GM23338 (cell line): Measurements from ENCODE around the gene ARFIP1. TPM values are rescaled to one million over a fixed set of nuclear protein-coding genes. Genes with fewer than 3 reads are reported as not detected.

Source experiments
- ATAC-seq: fragments of 200-7000 bp; cut with Tn5 transposase; 3 replicates; pipeline ENCODE4 v1.9.1; 2020
- DNase-seq: peaks from one replicate; pipeline ENCODE4 v3.0.0-alpha.2; 2015; ENCODE audit warnings: low spot score
- H2AFZ ChIP-seq: fragments of 200-600 bp; sonication (generic); 2 replicates; pipeline ENCODE4 v1.8.0; 2016; ENCODE audit warnings: antibody characterized with exemption, mild to moderate bottlenecking, moderate library complexity
- H3F3A ChIP-seq: fragments of 200-600 bp; sonication (generic); replicated peaks from 2 replicates; pipeline ENCODE4 v1.8.0; 2017; ENCODE audit warnings: antibody characterized with exemption, mixed run types, low read depth
- H3K27ac ChIP-seq: fragments of 200-600 bp; sonication (generic); 2 replicates; pipeline ENCODE4 v1.6.1; 2016; ENCODE audit warnings: low read depth
- H3K27me3 ChIP-seq: fragments of 200-600 bp; sonication (generic); 2 replicates; pipeline ENCODE4 v1.8.0; 2016; ENCODE audit warnings: mild to moderate bottlenecking, mixed run types, moderate library complexity; ENCODE audit not compliant: insufficient read depth
- H3K36me3 ChIP-seq: fragments of 200-600 bp; sonication (generic); 2 replicates; pipeline ENCODE4 v1.8.0; 2016; ENCODE audit warnings: mild to moderate bottlenecking; ENCODE audit not compliant: insufficient read depth
- H3K4me1 ChIP-seq: fragments of 200-600 bp; sonication (generic); 2 replicates; pipeline ENCODE4 v1.8.0; 2016; ENCODE audit warnings: mild to moderate bottlenecking, moderate library complexity; ENCODE audit not compliant: insufficient read depth
- H3K4me2 ChIP-seq: fragments of 200-600 bp; sonication (generic); 2 replicates; pipeline ENCODE4 v1.7.1; 2017; ENCODE audit warnings: mixed run types
- H3K4me3 ChIP-seq: fragments of 200-600 bp; sonication (generic); 2 replicates; pipeline ENCODE4 v1.6.1; 2016; ENCODE audit warnings: mixed run types
- H3K79me2 ChIP-seq: fragments of 200-600 bp; sonication (generic); replicated peaks from 2 replicates; pipeline ENCODE4 v1.8.0; 2017; ENCODE audit warnings: mild to moderate bottlenecking; ENCODE audit not compliant: insufficient read depth
- H3K9me2 ChIP-seq: fragments of 200-600 bp; sonication (generic); 2 replicates; pipeline ENCODE4 v1.8.0; 2017; ENCODE audit not compliant: insufficient read depth
- H4K20me1 ChIP-seq: fragments of 200-600 bp; sonication (generic); replicated peaks from 2 replicates; pipeline ENCODE4 v1.8.0; 2017; ENCODE audit warnings: mild to moderate bottlenecking; ENCODE audit not compliant: insufficient read depth
- H3K27ac Mint-ChIP-seq: 2 replicates; pipeline ENCODE4 v1.8.0; 2020; ENCODE audit warnings: inconsistent platforms, mild to moderate bottlenecking, moderate library complexity, mixed read lengths
- H3K27me3 Mint-ChIP-seq: 3 replicates; pipeline ENCODE4 v1.8.0; 2022; ENCODE audit warnings: low read depth, mild to moderate bottlenecking, moderate library complexity, mixed read lengths, inconsistent platforms; ENCODE audit not compliant: insufficient read depth, poor library complexity
- H3K36me3 Mint-ChIP-seq: 3 replicates; pipeline ENCODE4 v1.8.0; 2021; ENCODE audit warnings: low read depth, mild to moderate bottlenecking, inconsistent platforms, moderate library complexity, mixed read lengths
- H3K4me1 Mint-ChIP-seq: 3 replicates; pipeline ENCODE4 v1.8.0; 2020; ENCODE audit warnings: mild to moderate bottlenecking, inconsistent platforms, mixed read lengths
- H3K4me3 Mint-ChIP-seq: 3 replicates; pipeline ENCODE4 v1.8.0; 2021; ENCODE audit warnings: moderate library complexity, mild to moderate bottlenecking, inconsistent platforms, mixed read lengths
- H3K9me3 Mint-ChIP-seq: 3 replicates; pipeline ENCODE4 v1.8.0; 2020; ENCODE audit warnings: moderate library complexity, mild to moderate bottlenecking, inconsistent platforms, mixed read lengths
- CREB1 ChIP-seq: fragments of 250-450 bp; sonication (Bioruptor Pico); IDR thresholded peaks from 2 replicates; pipeline ENCODE4 v1.5.0; 2020; ENCODE audit warnings: low read depth, mild to moderate bottlenecking, moderate library complexity
- CTCF ChIP-seq, 2 experiments: fragments of 200-600 bp in 1 of 2; sonication (generic) in 1 of 2; conservative IDR thresholded peaks; 2 replicates each; pipeline versions ENCODE4 v1.5.1 to v1.6.1; 2016 to 2017; ENCODE audit warnings: antibody characterized with exemption in 2 of 2, low read depth in 2 of 2, mild to moderate bottlenecking in 2 of 2, moderate library complexity in 1 of 2
- EZH2 ChIP-seq: fragments of 200-600 bp; sonication (generic); IDR thresholded peaks from one replicate; pipeline ENCODE4 v1.8.0; 2017; ENCODE audit warnings: antibody characterized with exemption, mild to moderate bottlenecking, low read depth; ENCODE audit not compliant: unreplicated experiment
- EZH2phosphoT487 ChIP-seq: fragments of 200-600 bp; sonication (generic); IDR thresholded peaks from one replicate; pipeline ENCODE4 v1.8.1; 2018; ENCODE audit warnings: antibody characterized with exemption; ENCODE audit not compliant: unreplicated experiment
- JUNB ChIP-seq: IDR thresholded peaks from one replicate; pipeline ENCODE4 v1.6.1; 2016; ENCODE audit warnings: antibody characterized with exemption; ENCODE audit not compliant: unreplicated experiment
- NANOG ChIP-seq: IDR thresholded peaks from 2 replicates; pipeline ENCODE4 v1.6.1; 2016; ENCODE audit warnings: antibody characterized with exemption, borderline replicate concordance
- POLR2AphosphoS5 ChIP-seq: IDR thresholded peaks from 2 replicates; pipeline ENCODE4 v1.6.1; 2016; ENCODE audit warnings: antibody characterized with exemption, low read depth
- ZNF114 ChIP-seq: fragments of 250-450 bp; sonication (Bioruptor Pico); IDR thresholded peaks from 2 replicates; pipeline ENCODE4 v1.5.0; 2020; ENCODE audit warnings: mild to moderate bottlenecking, moderate library complexity
- polyA plus RNA-seq: library from polyadenylated mRNA; unstranded; fragments of >200 nt; fragmentation: Nextera tagmentation; extraction: Ambion mirVana; gene quantifications from 2 replicates; pipeline ENCODE4 v1.2.1, GENCODE V29; 2016
- total RNA-seq: library from RNA; depleted of rRNA; stranded (reverse); fragments of >200 nt; shearing (Covaris generic); gene quantifications from 2 replicates; pipeline ENCODE4 v1.2.3, GENCODE V29; 2014
- TF ChIP-seq, protein P1 (sequence below): fragments of 250-450 bp; sonication (Bioruptor Pico); IDR thresholded peaks from 2 replicates; pipeline ENCODE4 v1.5.0; 2020; ENCODE audit warnings: mild to moderate bottlenecking, moderate library complexity

The ARFIP1 gene
- total and polyA plus RNA-seq, 2 experiments from 2014 or later: 46.0 to 49.6 TPM

DNA sequence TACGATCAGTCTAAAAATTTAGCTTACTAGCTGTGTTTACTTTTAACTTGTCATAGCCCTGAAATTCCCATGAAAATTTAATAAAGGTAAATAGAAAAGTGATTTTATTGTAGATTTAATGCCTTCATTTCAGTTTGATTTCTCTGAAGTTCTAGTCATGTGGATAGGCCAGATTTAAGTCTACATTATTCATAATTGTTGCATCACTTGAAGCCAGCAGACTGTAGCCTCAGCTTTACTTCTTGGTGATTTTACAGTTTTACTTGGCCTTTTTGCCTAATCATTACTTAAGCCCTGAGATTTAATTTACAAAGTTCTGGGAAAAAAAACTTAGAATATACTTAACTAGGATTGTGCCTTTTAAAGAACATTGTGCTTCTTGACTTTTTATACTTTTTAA is 82.9 kb downstream of the ARFIP1 start (continued):
- TF ChIP-seq CTCF (conservative IDR thresholded peaks at IDR 0.05; ENCODE audit: low read depth in 2 of 2) (no peak), POLR2AphosphoS5 (no peak), EZH2phosphoT487 (no peak), EZH2 (no peak), CREB1 (no peak), NANOG (no peak)
- TF ChIP-seq, protein P1, sequence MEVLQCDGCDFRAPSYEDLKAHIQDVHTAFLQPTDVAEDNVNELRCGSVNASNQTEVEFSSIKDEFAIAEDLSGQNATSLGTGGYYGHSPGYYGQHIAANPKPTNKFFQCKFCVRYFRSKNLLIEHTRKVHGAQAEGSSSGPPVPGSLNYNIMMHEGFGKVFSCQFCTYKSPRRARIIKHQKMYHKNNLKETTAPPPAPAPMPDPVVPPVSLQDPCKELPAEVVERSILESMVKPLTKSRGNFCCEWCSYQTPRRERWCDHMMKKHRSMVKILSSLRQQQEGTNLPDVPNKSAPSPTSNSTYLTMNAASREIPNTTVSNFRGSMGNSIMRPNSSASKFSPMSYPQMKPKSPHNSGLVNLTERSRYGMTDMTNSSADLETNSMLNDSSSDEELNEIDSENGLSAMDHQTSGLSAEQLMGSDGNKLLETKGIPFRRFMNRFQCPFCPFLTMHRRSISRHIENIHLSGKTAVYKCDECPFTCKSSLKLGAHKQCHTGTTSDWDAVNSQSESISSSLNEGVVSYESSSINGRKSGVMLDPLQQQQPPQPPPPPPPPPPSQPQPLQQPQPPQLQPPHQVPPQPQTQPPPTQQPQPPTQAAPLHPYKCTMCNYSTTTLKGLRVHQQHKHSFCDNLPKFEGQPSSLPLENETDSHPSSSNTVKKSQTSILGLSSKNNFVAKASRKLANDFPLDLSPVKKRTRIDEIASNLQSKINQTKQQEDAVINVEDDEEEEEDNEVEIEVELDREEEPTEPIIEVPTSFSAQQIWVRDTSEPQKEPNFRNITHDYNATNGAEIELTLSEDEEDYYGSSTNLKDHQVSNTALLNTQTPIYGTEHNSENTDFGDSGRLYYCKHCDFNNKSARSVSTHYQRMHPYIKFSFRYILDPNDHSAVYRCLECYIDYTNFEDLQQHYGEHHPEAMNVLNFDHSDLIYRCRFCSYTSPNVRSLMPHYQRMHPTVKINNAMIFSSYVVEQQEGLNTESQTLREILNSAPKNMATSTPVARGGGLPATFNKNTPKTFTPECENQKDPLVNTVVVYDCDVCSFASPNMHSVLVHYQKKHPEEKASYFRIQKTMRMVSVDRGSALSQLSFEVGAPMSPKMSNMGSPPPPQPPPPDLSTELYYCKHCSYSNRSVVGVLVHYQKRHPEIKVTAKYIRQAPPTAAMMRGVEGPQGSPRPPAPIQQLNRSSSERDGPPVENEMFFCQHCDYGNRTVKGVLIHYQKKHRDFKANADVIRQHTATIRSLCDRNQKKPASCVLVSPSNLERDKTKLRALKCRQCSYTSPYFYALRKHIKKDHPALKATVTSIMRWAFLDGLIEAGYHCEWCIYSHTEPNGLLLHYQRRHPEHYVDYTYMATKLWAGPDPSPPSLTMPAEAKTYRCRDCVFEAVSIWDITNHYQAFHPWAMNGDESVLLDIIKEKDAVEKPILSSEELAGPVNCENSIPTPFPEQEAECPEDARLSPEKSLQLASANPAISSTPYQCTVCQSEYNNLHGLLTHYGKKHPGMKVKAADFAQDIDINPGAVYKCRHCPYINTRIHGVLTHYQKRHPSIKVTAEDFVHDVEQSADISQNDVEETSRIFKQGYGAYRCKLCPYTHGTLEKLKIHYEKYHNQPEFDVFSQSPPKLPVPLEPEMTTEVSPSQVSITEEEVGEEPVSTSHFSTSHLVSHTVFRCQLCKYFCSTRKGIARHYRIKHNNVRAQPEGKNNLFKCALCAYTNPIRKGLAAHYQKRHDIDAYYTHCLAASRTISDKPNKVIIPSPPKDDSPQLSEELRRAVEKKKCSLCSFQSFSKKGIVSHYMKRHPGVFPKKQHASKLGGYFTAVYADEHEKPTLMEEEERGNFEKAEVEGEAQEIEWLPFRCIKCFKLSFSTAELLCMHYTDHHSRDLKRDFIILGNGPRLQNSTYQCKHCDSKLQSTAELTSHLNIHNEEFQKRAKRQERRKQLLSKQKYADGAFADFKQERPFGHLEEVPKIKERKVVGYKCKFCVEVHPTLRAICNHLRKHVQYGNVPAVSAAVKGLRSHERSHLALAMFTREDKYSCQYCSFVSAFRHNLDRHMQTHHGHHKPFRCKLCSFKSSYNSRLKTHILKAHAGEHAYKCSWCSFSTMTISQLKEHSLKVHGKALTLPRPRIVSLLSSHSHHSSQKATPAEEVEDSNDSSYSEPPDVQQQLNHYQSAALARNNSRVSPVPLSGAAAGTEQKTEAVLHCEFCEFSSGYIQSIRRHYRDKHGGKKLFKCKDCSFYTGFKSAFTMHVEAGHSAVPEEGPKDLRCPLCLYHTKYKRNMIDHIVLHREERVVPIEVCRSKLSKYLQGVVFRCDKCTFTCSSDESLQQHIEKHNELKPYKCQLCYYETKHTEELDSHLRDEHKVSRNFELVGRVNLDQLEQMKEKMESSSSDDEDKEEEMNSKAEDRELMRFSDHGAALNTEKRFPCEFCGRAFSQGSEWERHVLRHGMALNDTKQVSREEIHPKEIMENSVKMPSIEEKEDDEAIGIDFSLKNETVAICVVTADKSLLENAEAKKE: no peak

DNA sequence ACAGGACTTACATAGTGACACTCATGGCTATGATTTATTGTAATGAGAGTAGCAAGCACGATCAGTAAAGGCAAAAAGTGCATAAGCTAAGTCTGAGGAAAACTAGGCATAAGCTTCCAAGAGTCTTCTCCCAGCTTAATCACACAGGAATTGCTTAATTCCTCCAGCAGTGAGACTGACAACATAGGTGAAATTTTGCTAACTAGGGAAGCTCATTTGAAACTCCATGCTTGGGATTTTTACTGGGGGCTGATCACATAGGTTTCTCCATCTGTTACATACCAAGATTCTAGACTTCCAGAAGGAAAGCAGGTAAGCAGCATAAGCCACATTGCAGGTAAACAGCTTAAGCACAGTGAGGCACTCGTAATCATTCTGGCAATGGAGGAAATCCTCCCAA is 84.6 kb downstream of the ARFIP1 start:
- no peak overlapping the region for H3K4me3 Mint-ChIP-seq
- peaks cover 32% of the 10 kb centered on the region for H3K36me3 Mint-ChIP-seq
- H3K4me1 Mint-ChIP-seq: peaks cover 18% of the 10 kb centered on the region
- H3K79me2 ChIP-seq: no peaks in the 10 kb centered on the region; the same call in 1 of the 2 replicates
- no peaks in the 10 kb centered on the region for H3K36me3 ChIP-seq
- peak overlapping the region; percentile 68 for H3K27ac ChIP-seq
- no peak overlapping the region for H2AFZ ChIP-seq
- no peaks in the 10 kb centered on the region for H3K27me3 ChIP-seq
- ATAC-seq (no peak), DNase-seq (no peak)
- no peak overlapping the region for H3K4me2 ChIP-seq
- H3F3A ChIP-seq: no peaks in the 10 kb centered on the region
- peaks cover 4% of the 10 kb centered on the region for H3K27me3 Mint-ChIP-seq
- peaks cover 16% of the 10 kb centered on the region for H3K4me1 ChIP-seq
- peaks cover 13% of the 10 kb centered on the region; the same call in 2 of the 3 replicates for H3K9me3 Mint-ChIP-seq
- peak overlapping the region; percentile 26; the same call in 1 of the 2 replicates for H3K27ac Mint-ChIP-seq
- H4K20me1 ChIP-seq: no peaks in the 10 kb centered on the region
- no peak overlapping the region for H3K4me3 ChIP-seq
- H3K9me2 ChIP-seq: no peaks in the 10 kb centered on the region
- TF ChIP-seq, protein P1: no peak
- TF ChIP-seq POLR2AphosphoS5 (no peak), JUNB (no peak), ZNF114 (CRISPR knock-in tag) (no peak)
